DMS53 (cell line): ENCODE measurements around the gene UNC79.

Experiments used
- DNase-seq: peaks from one replicate; lab custom pipeline; 2025; lab: John Stamatoyannopoulos, UW

UNC79 gene

DNA sequence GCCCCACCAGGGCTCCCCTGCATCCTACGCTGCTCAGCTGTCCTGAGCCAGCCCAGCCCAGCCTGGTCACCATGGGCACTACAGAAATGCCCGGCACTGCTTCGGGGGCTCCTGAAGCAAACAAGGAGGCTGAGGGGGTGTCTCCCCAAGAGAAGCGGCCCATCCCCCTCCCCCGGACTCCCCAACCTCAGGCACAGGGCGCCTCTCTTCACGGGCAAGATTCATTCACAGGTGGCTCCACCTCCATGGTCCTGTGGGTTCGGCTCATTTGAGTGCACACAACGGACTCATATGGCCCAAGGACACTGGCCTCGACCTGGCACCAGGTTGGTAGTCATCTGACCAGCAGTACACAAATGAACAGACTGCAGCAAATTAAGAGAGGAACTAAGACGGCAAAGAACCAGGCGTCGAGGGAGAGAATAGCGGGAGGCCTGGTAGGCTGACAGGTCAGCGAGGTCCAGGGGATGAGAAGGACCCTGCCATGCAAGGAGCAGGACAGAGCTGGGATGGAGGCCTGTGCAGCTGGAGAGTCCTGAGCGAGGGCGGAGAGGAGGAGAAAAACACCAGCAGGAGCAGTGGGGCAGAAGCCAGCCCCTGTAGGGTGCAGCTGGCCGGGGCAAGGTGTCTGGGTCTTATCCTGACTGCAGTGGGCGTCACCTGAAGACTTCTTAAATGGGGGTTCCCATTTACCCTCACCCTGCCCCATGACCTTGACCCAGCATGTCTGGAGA, 297.3 kb downstream of the UNC79 start:
- DNase-seq, result no peak

- no peak for DNase-seq
These were observed 297.9 kb downstream of the UNC79 start for GRCh38 chr14:93728651-93729016.

DNA sequence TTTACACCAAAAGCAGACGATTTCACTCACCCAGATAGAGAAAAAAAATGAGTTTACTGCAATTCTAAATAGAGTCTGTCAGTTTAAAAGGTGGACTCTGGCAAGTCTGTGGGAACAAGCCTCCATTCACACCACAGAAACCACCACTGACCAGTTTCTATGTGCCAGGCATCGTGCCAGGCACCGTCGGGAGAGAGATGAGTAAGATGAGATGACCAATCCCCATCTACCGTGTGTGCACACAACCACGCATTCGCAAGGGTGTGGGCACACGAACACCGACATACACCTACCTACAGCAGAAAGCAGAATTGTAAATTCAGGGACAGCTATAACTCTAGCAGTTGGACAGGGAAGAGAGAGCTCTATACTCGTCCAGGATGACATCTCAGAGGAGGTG, 299.3 kb downstream of the UNC79 start:
- no peak for DNase-seq

- no peak for DNase-seq
These were observed 301.0 kb downstream of the UNC79 start for GRCh38 chr14:93731753-93732152.

GRCh38 chr14:93732524-93732923, 301.8 kb downstream of the UNC79 start:
- DNase-seq, result no peak

DNA sequence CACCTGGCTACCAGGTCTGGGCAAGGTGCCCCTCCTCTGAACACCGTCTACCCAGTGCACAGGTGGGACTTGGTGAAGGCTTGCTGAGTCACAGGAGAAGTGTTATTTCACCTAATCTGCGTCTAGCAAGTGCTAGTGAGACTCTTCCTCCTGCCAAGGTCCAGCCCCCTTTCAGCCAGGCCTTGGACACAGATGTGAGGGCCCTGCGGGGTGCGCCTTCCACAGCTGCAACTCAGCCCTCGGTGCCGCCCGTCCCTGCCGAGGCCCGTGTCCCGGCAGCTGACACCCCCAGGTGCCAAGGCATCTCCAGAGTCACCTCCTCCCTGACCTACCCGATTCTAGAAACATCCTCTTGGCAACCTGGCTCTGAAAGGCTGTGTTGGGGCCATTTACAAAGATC, 302.5 kb downstream of the UNC79 start:
- DNase-seq, result no peak

DNA sequence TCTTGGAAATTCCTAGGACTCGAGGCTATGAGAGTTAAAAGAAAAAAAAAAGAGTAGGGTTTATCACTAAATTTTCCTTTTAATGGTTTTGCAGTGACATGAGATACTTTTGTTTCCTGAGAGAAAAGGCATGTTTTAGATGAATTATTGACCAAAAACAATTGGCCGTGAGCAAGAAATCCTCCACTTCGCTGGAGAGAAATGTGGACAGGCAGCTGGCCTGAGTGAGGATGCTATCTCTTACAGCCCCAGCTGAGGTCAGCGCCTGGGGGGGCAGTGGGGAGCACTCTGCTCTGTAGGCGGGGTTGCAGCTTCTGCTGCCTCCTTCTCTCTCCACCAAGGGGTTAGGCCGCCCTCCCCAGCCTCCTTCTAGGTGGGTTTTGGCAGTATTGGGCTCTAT, 302.9 kb downstream of the UNC79 start:
- no peak for DNase-seq

DNA sequence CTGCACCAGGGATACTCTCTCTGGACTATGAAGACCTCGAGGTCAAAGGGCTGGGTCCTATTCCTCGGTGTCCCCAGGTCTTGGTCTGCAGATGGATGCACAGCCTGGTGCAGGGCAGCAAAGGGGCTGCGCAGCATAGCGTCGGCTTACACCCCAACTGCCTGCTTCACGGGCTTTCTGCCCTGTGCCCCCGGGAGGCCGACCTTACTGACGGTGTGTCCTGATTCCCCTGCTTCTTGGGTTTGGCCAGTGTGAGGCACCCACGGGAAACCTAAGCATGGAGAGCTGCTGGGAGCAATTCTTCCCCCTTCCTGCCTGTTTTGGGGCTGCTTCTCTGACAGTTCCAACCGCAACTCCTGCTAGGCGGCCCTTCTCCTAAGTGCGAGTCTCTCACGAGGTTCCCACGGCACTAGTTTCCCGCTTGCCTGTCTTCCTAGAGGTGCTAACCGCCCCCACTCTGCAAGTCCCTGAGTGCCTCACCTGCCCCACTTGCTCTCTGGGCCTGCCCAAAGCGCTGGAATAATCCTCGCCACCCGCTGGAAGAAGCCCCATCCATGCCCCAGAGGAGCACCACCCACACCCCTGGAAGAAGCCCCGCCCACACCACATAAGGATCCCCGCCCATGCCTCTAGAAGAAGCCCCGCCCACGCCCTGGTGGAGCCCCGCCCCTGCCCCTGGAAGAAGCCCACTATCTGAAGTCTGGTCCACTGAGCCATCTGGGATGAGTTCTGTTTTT, 303.5 kb downstream of the UNC79 start:
- no peak for DNase-seq

DNA sequence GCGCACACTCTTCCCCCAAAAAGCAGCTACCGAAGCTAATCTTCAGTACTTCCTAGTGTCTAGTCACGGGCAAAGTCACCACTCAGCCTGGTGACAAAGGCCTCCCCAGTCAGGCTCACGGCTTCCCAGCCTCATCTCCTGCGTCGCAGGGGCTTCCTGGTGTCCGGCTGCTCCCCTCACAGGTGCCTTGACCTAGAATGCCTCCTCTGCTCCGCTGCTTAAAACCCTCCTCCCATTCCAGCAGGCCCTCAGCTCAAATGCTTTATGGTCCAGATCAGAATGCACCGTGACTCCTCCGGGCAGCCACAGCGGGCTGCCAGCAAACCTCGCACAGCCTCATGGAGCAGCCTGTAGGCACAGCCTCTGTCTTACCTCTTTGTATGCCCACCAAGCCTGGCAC, 304.5 kb downstream of the UNC79 start:
- no peak for DNase-seq

DNA sequence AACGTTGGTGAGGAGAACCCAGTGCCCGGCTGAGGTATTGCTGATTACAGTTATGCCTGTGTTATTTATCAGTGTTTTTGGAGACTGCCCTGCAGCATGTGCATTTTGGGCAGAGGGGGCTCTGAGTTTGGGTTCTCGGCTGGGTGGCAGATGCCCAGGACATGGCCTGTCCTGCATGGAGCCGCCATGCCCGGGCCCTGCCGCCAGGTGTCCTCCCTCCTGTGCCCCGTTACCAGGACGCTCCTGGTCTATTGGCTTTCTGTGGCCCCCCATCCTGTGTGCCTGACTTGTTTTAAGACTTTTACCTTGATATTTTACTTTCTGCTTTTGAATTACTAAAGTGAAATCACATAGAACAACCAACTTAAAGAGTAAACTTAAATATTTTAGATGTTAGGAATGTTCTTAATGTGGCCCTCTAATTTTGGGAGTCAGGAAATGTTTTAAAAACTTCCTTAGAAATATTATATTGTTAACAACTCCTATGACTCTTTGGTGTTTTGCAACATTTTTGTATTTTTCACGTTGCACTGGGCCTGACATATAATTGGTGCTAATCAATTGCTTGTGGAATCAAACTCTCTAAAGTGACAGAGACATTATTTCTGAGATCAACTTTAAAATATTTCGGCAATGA, 305.8 kb downstream of the UNC79 start:
- no peak for DNase-seq

DNA sequence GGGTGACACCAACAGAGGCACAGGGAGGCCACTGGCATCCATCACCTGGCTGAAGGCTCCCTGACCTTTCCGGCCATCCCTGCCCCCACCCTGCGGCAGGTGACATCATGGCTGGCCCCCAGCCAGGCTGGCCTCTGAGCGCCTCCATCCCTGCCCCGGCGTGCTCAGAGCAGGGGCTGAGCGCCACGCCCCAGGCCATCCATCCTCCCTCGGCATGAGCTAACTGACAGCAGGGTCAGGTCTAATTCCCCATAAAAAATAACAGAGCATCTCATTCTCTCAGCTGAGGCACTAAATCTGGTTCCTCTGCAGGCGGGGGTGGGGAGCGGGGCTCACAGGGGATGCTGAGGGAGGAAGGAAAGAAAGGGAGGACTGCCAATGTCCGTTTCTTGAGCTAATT, 306.9 kb downstream of the UNC79 start:
- DNase-seq, result no peak

DNA sequence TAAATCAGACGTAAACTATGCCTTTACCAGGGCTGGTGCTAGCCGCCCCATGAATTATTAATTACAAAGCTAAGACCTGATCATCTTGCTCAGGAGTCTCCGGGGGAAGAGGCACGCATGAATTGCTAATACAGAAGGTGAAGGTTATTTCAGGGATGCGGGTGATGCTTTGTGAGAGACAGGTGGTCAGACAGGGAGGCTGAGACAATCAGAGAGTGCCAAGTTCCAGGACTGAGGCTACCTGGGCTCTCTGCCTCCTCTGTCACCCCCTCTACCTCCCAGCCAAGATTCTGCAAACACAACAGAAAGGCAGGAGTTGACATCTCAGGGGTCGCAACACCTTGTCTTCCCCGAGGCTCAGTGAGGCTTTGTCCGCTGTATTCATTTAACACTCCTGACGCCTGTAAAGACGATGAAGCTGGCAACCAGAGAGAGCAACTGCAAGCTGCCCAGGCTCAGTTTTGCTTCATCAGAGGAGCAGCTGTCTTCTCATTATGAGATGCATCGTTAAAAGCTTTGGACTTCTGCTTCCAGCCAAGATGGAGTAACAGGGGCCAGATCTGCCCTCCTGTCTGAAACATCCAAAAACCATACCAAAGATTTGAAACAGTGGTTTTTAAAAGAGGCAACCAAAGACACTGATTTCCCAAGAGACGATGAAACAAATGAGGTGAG, 311.0 kb downstream of the UNC79 start:
- no peak for DNase-seq

DNA sequence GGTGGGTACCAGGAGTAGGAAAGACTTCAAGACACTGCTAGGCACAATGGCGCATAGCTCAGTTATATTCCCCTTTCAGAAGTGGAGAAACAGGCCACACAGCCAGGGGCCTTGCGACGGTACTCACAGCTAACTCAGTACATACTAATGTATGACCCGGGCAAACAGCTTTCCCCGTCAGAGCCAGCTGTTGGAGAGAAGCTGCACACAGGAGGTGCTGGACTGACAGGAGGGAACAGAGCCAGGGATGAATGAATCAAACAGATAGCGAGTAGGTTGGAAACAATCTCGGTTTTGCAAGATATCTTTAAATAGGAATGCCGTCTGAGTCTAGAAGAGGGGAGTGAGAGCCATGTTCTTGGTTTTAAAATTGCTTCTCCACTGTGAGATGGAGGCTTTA, 312.0 kb downstream of the UNC79 start:
- DNase-seq, result no peak

- DNase-seq, result no peak
These were observed 312.7 kb downstream of the UNC79 start for GRCh38 chr14:93743270-93744060.

GRCh38 chr14:93744176-93744575, 313.4 kb downstream of the UNC79 start:
- DNase-seq, result no peak

GRCh38 chr14:93744876-93745275, 314.1 kb downstream of the UNC79 start:
- no peak for DNase-seq

DNA sequence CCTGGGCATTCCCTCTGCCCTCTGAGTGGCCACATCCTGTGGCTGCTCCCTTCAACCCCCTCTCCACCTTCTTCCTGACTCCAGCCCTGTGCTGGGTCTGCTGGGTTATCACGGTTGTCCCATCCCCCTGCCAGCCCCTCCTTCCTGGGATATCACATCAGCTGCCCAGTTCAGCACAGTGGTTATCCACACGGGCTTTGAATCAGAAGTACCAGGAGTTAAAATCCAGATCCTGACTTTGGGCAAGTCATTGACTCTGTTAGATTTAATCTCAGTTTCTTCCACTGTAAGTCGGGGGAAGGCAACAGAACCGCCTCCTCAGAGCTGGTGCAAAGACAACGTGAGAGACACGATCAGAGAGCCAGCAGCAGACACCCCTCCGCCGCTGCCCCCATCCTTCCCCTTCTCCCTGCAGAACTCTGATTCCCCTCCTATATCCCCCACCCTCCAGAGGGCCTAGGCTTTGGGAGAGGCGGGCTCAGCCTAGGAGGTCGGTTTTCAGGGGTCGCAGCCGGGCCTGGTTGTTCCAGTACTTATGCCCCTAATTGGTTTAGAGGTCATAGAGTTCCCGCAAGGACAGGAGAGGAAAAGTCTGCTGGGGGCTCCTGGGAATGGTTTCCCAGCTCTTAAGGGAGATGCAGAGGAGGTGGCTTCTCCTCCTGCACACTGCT, 315.0 kb downstream of the UNC79 start:
- DNase-seq, result no peak

GRCh38 chr14:93747102-93747501, 316.4 kb downstream of the UNC79 start:
- no peak for DNase-seq

DNA sequence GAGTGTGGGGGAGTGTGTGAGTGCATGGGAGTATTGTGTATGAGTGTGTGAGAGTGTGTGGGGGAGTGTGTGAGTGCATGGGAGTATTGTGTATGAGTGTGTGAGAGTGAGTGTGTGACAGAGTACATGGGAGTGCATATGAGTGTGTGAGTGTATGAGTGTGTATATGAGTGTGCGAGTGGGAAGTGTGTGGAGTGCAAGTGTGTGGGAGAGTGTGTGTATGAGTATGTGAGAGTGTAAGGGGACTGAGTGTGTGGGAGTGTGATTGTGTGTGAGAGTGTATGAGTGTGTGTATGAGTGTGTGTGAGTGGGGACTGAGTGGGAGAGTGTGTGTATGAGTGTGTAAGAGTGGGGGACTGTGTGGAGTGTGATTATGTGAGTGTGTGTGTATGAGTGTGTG, 316.8 kb downstream of the UNC79 start:
- no peak for DNase-seq

- DNase-seq, result no peak
These were observed 317.7 kb downstream of the UNC79 start for GRCh38 chr14:93748208-93749075.

DNA sequence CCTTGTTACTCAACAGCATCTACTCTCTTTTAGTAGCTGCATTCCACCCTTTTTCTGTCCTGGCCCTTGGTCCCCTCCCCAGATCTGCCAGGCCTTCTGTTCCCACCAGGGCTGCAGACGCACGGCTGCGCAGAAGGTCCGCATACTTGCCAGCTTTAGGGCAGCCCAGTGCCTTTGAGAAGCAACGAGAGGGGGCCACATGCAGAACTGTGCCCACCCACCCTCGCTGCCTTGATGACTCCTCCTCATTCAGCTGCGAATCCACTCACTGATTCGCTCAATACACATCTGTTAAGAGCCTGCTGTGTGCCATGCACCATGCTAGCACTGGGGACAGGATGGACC, 318.3 kb downstream of the UNC79 start:
- DNase-seq, result no peak
